Endothelial cell of umbilical vein (primary cell): ENCODE results near the gene CDK15.

Experiments
- CTCF ChIP-seq, 2 donors: IDR thresholded peaks; 1 replicate in 1 of 2; 2 replicates in 1 of 2; pipeline ENCODE4 v1.5.1; 2011; ENCODE audit warnings: low read length in 2 of 2, mild to moderate bottlenecking in 2 of 2, moderate library complexity in 2 of 2, control low read depth in 1 of 2, inconsistent platforms in 1 of 2, low read depth in 1 of 2; ENCODE audit not compliant: insufficient read depth in 1 of 2; ENCODE audit errors: extremely low read depth in 1 of 2
- EZH2 ChIP-seq: IDR thresholded peaks from 2 replicates; pipeline ENCODE4 v1.6.1; 2012; ENCODE audit warnings: borderline replicate concordance, low read depth, mild to moderate bottlenecking, moderate library complexity, low read length, inconsistent platforms; ENCODE audit not compliant: severe bottlenecking
- FOS ChIP-seq: IDR thresholded peaks from 2 replicates; pipeline ENCODE4 v1.6.1; 2011; ENCODE audit warnings: mild to moderate bottlenecking, low read length, moderate library complexity, borderline replicate concordance; ENCODE audit not compliant: insufficient read depth
- JUN ChIP-seq: IDR thresholded peaks from 2 replicates; pipeline ENCODE4 v1.6.1; 2011; ENCODE audit warnings: borderline replicate concordance, low read depth; ENCODE audit not compliant: insufficient read length, insufficient read depth
- MAX ChIP-seq: IDR thresholded peaks from 2 replicates; pipeline ENCODE4 v1.6.1; 2011; ENCODE audit not compliant: insufficient read depth, insufficient read length
- MYC ChIP-seq: IDR thresholded peaks from one replicate; pipeline ENCODE4 v1.6.1; 2011; ENCODE audit warnings: mild to moderate bottlenecking, low read depth, low read length
- POLR2A ChIP-seq: IDR thresholded peaks from 2 replicates; pipeline ENCODE4 v1.6.1; 2012; ENCODE audit warnings: low read depth, mild to moderate bottlenecking, control low read depth, low read length
- POLR2AphosphoS5 ChIP-seq: IDR thresholded peaks from 2 replicates; pipeline ENCODE4 v1.6.1; 2012; ENCODE audit warnings: low read depth, mild to moderate bottlenecking, control low read depth, low read length, moderate library complexity; ENCODE audit not compliant: insufficient read depth

GRCh38 chr2:201827621-201828020, 21.3 kb downstream of the CDK15 start:
- no peak for TF ChIP-seq CTCF (IDR thresholded peaks at IDR 0.05; ENCODE audit: extremely low read depth in 1 of 2, insufficient read depth in 1 of 2, low read depth in 1 of 2, low read length in 2 of 2)
- TF ChIP-seq POLR2A = no peak
- no peak for TF ChIP-seq EZH2
- no peak for TF ChIP-seq POLR2AphosphoS5
- no peak for TF ChIP-seq MAX
- TF ChIP-seq JUN = no peak
- TF ChIP-seq MYC = no peak
- TF ChIP-seq FOS = no peak
